DMS79 treated with DMSO at 0.1 percent for 48 hours (cell line): Measurements from ENCODE around the gene GMPPA.

ENCODE experiments used
- DNase-seq: peaks from one replicate; lab custom pipeline; 2025; lab: John Stamatoyannopoulos, UW

The GMPPA gene

GRCh38 chr2:219498280-219499057, at the start of gene GMPPA:
TSS of gene GMPPA (plus strand) at chr2:219498891. CDS start at chr2:219499976, 1,085 bp downstream.
- peak; percentile 94 for DNase-seq

DNA sequence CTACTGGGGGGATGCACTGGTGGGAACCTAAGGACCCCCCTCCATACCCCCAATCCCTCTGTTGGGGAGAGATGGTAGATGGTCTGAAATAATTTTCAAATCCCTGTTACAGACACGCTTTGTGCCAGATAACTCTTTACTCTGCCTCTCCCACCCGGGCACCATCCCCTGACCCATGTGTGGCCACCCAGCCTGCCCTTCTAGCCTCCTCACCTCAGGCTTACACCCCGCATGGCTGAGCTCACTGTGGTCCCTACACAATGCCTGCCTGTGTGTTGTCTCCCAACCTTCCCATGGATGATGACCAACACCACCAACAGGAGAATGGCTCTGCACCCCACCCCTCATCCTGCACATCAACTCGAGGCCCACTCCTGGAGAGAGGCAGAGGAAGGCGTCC, 49.1 kb upstream of the GMPPA start:
- no peak for DNase-seq

DNA sequence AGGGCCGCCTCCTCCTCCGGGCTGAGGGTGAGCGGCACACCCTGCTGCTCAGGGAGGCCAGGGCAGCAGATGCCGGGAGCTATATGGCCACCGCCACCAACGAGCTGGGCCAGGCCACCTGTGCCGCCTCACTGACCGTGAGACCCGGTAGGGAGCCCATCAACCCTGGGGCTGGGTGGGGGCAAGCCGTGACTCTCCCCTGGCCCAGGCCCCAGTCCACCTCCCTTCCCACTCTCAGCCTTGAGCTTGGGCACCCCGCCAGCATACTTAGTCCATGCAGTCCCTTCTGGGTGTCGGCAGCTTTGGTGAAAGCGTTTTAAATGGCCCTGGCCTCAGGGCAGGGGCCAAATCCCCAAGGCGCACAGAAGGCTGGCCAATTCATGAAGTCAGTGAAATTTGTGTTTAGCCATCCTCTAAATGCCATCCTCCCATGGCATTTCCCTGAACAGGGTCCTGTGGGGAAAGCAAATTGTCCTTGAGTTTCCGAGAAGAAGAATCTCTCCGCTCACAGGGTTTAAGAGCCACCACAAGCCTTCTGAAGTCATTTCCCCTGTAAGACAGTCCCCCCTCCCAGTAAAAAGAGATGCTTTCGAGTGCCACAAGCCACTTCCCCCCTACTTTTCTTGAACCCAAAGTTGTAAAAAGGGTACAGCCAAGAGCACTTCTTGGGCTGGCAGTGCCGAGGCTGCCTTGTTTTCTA, 46.9 kb upstream of the GMPPA start:
- peak; percentile 14 for DNase-seq

DNA sequence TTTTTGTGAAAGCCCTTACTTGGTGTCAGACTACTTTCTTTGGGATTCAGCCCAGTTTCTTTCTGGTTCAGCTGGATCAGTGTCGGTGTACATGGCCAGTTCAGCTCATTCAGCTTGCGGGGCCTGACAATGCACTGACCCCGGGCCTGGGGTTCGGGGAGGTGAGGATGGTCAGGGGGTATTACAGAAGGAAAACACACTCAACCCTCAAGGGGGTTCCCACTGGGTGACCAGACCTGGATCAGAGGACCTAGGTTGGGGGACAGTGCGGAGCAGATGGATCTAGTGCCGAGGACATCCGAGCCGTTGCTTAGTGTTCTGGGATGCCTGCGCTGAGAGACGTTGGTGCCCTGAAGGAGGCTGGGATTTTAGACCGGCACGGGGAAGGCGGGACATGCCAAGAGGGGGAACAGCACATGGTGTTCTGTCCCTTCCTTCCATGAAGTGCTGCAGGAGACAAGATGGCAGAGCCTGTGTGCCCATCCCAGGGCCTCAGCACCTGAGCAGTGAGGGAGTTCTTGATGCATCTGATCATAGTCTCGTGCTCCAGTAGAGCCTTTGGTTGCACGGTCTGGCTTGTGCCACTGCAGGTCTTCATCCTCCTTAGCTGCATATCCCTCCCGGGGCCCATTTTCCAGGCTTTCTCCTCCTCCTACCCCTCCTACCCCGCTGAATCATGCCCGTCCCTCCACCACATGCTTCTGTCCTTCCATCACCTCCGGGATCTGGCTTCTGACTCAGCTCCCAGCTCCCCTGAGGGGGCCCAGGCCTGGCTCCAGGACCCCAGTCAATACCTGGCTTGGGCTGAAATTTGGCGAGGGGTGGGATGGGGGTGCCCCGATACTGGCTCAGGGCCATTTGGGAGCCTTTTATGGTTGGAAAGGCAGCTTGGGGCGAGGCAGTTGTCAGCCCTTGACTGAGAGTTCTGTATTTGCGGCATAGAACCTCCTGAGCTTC, 46.1 kb upstream of the GMPPA start:
- DNase-seq, result no peak

- DNase-seq, result peak; percentile 48
These were observed 44.8 kb upstream of the GMPPA start for GRCh38 chr2:219453671-219454590.

DNA sequence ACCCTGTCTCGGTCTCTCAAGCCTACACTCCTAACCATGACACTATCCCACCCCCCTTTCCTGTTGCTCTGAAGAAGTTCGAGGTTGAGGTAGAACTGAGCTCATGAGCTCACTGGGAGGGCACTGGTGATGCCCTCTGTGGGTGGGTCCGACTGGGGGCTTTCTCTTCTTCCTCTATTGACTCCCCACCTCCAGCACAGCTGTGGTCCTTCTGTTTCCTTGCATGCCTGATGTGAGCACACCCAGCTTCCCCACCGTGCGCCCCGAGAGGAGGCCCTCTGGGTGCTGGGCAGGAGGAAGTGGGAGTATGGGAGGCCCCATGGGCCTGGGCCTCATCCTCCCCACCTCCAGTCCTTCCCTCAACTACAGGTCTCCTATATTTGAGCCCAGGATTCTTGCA, 43.1 kb upstream of the GMPPA start:
- DNase-seq, result no peak

GRCh38 chr2:219457784-219458369, 40.8 kb upstream of the GMPPA start:
- no peak for DNase-seq

DNA sequence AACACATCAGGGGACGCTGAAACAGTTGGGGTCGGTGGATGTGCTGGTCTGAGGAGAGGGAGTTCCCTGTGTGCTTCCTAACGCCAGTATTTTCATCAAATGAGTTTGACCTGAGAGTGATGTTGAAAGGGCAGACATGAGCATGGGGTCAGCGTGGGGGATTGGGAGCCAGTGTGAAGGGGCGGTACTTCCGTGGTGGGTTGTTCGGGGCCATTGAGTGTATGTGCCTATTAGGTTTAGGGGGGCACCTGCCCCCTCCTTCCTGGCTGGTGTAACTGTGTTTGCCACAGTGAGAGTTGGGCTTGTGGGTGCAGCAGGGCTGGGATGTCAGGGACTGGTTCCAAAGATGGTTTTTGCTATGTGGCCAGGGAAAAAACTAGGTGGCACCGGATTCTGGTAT, 39.7 kb upstream of the GMPPA start:
- no peak for DNase-seq

DNA sequence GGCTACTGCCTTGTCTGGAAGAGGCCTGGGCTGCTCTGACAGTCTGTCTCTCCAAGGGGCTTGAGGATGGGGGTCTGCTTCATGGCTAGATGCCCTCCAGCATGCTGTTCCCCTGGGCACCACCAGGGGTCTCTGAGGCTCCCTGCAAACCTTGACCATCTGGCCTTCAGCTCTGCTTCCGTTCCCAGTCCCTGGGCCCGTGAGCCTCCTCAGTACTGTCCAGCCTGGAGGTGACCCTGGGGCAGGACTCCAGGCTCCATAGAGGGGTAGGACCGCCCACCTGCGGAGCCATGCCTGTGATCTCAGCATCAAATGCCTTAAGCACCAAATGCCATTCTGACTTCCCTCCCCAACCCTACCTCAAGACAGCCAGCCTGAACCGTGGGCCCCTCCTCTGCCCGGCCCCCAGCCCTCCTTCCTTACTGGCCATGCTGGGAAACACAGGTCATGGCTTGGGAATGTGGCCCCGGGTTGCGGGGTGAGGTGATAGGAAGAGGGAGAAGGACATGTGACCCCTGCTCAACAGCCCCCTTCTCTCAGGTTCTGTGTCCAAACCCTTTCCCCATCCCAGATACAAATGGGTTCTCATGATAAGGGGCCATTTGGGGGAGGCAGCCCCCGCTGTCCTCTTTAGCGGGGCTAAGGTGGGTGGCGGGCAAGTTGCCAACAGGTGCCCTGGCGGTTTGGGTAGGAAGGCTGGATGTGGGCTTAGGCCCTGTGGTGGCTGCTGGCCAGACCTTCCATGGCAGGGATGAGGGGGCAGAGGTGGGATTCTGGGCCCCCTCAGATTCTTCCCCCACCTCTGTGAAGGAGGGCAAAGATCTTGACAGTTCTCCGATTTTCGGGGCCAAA, 39.0 kb upstream of the GMPPA start:
- DNase-seq, result no peak

GRCh38 chr2:219460424-219460926, 38.2 kb upstream of the GMPPA start:
- no peak for DNase-seq

DNA sequence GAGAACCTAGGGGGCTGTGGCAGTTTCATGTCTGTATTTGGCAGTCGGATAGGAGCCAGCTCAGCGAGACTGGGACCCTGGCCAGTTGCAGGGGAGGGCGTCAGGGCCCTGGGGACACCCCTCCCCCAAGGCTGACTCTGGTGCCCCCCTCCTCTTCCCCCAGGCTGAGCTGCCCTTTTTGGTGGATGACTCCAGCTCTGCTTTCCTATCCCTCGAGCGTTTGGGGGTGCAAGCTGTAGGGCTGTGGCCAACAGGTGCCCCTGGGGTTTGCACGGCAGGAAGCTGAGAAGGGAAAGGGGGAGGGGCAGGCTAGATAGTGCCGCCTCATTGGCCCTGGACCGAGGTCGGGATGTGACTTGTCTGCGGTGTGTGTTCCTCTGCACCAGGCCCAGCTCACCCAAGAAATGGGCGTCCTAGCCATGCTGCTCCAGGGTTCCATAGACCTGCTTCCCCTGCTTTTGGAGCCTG, 37.6 kb upstream of the GMPPA start:
- DNase-seq, result no peak

GRCh38 chr2:219461669-219462068, 37.0 kb upstream of the GMPPA start:
- no peak for DNase-seq

DNA sequence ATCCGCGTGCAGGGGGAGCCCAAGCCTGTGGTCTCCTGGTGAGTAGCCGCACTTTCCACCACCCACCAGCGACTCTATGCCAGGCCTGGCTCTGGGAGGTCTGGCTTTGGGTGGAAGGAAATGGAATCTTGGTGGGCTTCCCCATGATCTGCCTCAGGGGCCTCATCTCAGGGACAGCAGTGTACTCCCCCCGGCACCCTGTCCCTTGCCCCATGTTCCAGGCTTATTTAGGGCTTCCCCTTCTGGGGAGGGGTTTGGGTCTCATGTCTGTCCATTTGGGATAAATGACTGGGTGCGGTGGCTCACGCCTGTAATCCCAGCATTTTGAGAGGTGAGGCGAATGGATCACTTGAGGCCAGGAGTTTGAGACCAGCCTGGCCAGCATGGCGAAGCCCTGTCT, 36.3 kb upstream of the GMPPA start:
- DNase-seq, result no peak

DNA sequence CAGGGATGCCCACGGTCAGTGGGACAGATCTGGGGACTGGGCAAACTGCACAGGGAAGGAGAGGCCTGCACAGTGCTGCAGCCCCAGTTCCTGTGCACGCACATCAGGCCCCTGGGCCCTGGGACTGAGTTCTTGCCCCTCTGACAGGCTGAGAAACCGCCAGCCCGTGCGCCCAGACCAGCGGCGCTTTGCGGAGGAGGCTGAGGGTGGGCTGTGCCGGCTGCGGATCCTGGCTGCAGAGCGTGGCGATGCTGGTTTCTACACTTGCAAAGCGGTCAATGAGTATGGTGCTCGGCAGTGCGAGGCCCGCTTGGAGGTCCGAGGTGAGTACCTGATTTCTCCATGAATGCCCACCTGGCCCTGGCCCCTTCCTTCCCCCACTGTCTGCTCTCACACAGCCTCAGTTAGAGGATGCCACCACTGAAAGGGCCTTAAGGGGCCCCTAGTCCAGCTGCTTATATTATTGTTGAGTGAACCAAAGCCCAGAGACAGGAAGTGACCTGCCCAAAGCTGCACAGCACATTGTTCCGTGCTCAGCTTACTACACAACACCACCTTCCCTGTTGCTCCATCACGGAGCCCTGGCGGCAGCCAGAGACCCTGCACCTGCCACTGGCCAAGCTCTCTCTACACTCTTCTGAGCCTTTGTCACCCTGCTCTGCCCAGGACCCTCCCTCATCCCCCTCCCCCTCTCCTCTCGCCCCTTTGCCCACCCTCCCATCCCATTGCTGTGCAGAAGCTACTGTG, 34.2 kb upstream of the GMPPA start:
- DNase-seq, result no peak

GRCh38 chr2:219465659-219466561, 32.8 kb upstream of the GMPPA start:
- DNase-seq, result no peak

DNA sequence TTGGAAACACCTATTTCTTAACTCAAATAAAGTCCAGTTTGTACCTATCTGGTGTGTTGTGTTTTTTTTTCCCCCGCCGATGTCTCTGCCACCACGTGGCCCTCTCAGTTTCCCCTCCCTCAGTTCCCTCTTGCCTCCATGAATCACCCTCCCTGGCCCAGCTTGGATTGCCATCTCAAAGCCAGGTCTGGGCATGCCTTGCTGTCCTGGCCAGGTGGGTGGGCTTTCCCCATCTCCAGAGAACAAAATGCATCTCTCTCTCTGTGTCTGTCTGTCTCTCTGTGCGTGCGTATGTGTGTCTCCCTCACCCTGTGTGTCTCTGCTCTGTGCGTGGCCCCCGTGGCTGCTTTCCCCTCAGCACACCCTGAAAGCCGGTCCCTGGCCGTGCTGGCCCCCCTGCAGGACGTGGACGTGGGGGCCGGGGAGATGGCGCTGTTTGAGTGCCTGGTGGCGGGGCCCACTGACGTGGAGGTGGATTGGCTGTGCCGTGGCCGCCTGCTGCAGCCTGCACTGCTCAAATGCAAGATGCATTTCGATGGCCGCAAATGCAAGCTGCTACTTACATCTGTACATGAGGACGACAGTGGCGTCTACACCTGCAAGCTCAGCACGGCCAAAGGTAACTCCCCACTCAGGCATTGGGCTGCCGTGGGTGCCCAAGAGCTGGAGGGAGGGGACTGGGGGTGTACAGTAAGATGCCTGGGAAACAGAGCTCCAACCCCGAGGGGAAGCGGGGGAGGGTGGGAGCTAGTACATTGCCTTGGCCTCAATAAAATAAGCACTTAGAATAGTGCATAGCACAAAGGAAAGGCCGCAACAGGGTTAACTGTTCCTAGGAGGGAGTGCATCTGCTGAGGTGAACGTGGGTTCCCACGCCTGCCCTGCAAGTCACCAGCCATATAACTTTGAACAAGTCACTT, 31.6 kb upstream of the GMPPA start:
- DNase-seq, result no peak

DNA sequence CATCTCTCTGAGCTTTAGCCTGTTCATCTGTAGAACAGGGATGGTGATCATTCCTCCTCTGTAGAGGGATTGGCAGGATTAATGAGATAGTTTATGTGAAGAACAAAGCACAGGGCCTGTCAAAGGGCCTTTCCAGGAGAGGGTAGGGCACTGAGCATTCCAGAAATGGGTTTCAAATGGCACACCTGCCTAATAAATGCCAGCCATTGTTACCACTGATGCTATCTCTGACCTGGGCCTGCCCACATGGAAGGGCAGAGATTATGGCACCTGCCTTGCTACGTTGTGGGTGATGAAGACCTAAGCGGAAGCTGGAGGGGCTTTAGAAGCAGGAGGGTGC, 31.0 kb upstream of the GMPPA start:
- no peak for DNase-seq
